Ovary (tissue), 9 donors: ENCODE results near the gene EIF2S1. TPM values are rescaled to one million over a fixed set of nuclear protein-coding genes. Genes with fewer than 3 reads are reported as not detected.

ENCODE experiments used
- DNase-seq, 5 donors: peaks; one replicate each; pipeline ENCODE4 v3.0.0-alpha.2; 2019 to 2020
- H3K27ac ChIP-seq, 2 donors: fragments of 200-600 bp; one replicate each; pipeline versions ENCODE4 v1.5.1 to v1.8.0; 2019 to 2022
- H3K27me3 ChIP-seq: fragments of 200-600 bp; one replicate; pipeline ENCODE4 v1.8.0; 2022
- H3K36me3 ChIP-seq: fragments of 200-600 bp; sonication (generic); one replicate; pipeline ENCODE4 v1.5.1; 2019
- H3K4me1 ChIP-seq: one replicate; pipeline ENCODE4 v1.8.1; 2013; ENCODE audit warnings: mild to moderate bottlenecking, moderate library complexity; ENCODE audit not compliant: insufficient read depth
- H3K4me3 ChIP-seq: fragments of 200-600 bp; sonication (generic); one replicate; pipeline ENCODE4 v1.5.1; 2017
- H3K9me3 ChIP-seq, 2 donors: fragments of 200-600 bp in 1 of 2; sonication (generic) in 1 of 2; one replicate each; pipeline versions ENCODE4 v1.5.1 to v1.8.1; 2013 to 2019; ENCODE audit warnings: mild to moderate bottlenecking in 1 of 2, moderate library complexity in 1 of 2
- EP300 ChIP-seq: sonication (generic); formaldehyde crosslinking; IDR thresholded peaks from one replicate; pipeline ENCODE4 v1.6.1; 2017; ENCODE audit warnings: antibody characterized with exemption
- POLR2A ChIP-seq: fragments of 450-650 bp; IDR thresholded peaks from one replicate; pipeline ENCODE4 v1.6.1; 2017; ENCODE audit warnings: antibody characterized with exemption, mild to moderate bottlenecking, moderate library complexity
- WGBS, 3 donors: extraction: QIAGEN DNeasy Blood & Tissue Kit in 1 of 3; methylation state at CpG; one replicate each; pipeline versions ENCODE4 v1.1.5 to v1.1.7; 2013 to 2017; 5-methylcytosine and 5-hydroxymethylcytosine counted together
- intact Hi-C, 4 donors: fragments of 100-400 bp; cut with DNase I; formaldehyde crosslinking; loops; one replicate each; pipeline versions ENCODE4 v1.11.0 to v1.15.1; 2022 to 2023
- polyA plus RNA-seq, 2 donors: library from polyadenylated mRNA; stranded (reverse); fragments of 200-250 nt in 1 of 2; fragments of 350-450 nt in 1 of 2; fragmentation: Illumina TruSeq in 1 of 2; extraction: RNeasy Lipid Tissue Mini Kit (QIAGEN cat#74804) in 1 of 2; gene quantifications; one replicate each; pipeline ENCODE4 v1.2.3, GENCODE V29; 2013 to 2014
- total RNA-seq, 7 donors: library from RNA; depleted of rRNA in 2 of 7; stranded (reverse); fragments of >200 nt in 2 of 7; fragmentation: NEBNext Ultra II Directional in 3 of 7; extraction: Animal tissue kit (Norgen Biotek cat#: 25700) in 3 of 7; gene quantifications; one replicate each; pipeline versions ENCODE4 v1.1.0 to v1.2.4, GENCODE V29; 2016 to 2023
- TF ChIP-seq, protein P1 (sequence below), 3 donors: fragments of 450-650 bp in 2 of 3; fragments of 200-600 bp in 1 of 3; IDR thresholded peaks; one replicate each; pipeline versions ENCODE4 v1.5.1 to v1.8.0; 2016 to 2022; ENCODE audit warnings: antibody characterized with exemption in 3 of 3, mild to moderate bottlenecking in 1 of 3
- donor health status: DM: no; HTN: no; CAD: no; lungs with moderate emphysema.
- donor health status: DM: no; HTN: no; CAD: no.
- donor health status: Bipolar disorder and iron deficiency.
- donor health status: DM: yes; HTN: yes; CAD: no.
- donor health status: DM: no; HTN: no; CAD: no.
- donor health status: DM: yes; HTN: yes; CAD: no.

The EIF2S1 gene
- total and polyA plus RNA-seq, 9 donors: 28.0 to 102 (median 49.1) TPM

DNA sequence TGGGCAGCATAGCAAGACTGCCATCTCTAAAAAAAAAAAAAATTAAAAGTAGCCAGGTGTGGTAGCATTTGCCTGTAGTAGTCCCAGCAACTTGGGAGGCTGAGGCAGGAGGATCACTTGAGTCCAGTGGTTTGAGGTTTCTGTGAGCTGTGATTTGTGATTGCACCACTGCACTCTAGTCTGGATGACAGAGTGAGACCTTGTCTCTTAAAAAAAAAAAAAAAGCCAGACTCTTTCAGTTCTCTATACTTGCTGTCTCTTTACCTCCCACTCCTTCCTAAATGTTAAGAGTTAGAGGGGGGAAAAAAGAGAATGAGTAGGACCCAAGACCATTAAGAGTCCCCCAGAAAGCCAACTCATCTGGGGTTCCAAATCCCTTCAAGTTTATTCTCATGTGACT lies 17.8 kb downstream of the EIF2S1 start:
- no peaks in the 10 kb centered on the region for H3K27me3 ChIP-seq
- TF ChIP-seq POLR2A (no peak), EP300 (no peak)
- TF ChIP-seq, protein P1, sequence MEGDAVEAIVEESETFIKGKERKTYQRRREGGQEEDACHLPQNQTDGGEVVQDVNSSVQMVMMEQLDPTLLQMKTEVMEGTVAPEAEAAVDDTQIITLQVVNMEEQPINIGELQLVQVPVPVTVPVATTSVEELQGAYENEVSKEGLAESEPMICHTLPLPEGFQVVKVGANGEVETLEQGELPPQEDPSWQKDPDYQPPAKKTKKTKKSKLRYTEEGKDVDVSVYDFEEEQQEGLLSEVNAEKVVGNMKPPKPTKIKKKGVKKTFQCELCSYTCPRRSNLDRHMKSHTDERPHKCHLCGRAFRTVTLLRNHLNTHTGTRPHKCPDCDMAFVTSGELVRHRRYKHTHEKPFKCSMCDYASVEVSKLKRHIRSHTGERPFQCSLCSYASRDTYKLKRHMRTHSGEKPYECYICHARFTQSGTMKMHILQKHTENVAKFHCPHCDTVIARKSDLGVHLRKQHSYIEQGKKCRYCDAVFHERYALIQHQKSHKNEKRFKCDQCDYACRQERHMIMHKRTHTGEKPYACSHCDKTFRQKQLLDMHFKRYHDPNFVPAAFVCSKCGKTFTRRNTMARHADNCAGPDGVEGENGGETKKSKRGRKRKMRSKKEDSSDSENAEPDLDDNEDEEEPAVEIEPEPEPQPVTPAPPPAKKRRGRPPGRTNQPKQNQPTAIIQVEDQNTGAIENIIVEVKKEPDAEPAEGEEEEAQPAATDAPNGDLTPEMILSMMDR (IDR thresholded peaks at IDR 0.05): no peak
- intact Hi-C loops: no loop called here
- no peak for DNase-seq
- H3K36me3 ChIP-seq: no peaks in the 10 kb centered on the region
- H3K27ac ChIP-seq: no peak overlapping the region
- H3K9me3 ChIP-seq: no peaks in the 10 kb centered on the region
- H3K4me3 ChIP-seq: no peak overlapping the region
- H3K4me1 ChIP-seq: no peaks in the 10 kb centered on the region

DNA sequence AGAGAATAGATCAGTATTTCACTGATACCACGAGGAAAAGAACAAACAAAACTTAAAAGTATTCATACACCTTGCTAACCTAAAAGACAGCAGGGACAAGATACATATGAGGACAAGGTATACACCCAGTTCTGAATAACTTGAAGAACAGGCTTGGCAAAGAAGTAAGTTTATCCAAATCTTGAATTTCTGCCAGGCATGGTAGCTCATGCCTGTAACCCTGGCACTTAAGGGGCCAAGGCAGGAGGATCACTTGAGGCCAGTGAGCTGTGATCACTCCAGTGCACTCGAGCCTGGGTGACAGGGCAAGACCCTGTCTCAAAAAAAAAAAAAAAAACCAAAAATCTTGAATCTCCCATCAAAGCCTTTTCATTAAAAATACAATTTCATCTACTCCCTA lies 25.0 kb downstream of the EIF2S1 start:
- no peaks in the 10 kb centered on the region for H3K9me3 ChIP-seq
- no peak for DNase-seq
- no peaks in the 10 kb centered on the region for H3K4me1 ChIP-seq
- H3K36me3 ChIP-seq: no peaks in the 10 kb centered on the region
- no peak overlapping the region for H3K27ac ChIP-seq
- intact Hi-C loops: no loop called here
- H3K4me3 ChIP-seq: no peak overlapping the region
- TF ChIP-seq, protein P1 (IDR thresholded peaks at IDR 0.05): no peak
- TF ChIP-seq POLR2A: no peak
- TF ChIP-seq EP300: no peak
- 73 to 83% (median 76%) methylated on average over 2 of the region's 2 CpGs for WGBS, 3 donors
- no peaks in the 10 kb centered on the region for H3K27me3 ChIP-seq

DNA sequence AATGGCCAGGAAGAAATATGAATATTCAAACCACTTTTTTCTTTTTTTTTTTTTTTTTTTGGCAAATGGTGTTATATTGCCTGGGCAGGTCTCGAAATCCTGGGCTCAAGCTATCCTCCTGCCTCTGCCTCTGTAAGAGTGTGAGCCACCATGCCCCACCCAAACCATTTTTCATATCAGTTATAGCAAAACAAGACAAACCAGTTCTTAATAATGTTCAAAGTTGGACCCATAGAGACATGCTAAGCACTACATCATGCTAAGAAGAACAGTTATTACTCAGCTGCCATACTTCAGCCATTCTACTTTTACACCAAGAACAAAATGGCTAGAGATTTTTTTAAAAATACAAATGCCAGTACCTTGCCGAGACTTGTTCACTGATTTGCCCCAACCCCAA lies 25.5 kb downstream of the EIF2S1 start:
- TF ChIP-seq EP300 (no peak), POLR2A (no peak)
- TF ChIP-seq, protein P1 (IDR thresholded peaks at IDR 0.05): no peak
- intact Hi-C loops: no loop called here
- H3K36me3 ChIP-seq: no peaks in the 10 kb centered on the region
- no peak overlapping the region for H3K4me3 ChIP-seq
- 84 to 94% (median 91%) methylated on average over 2 of the region's 2 CpGs for WGBS, 3 donors
- H3K27ac ChIP-seq: no peak overlapping the region
- no peak for DNase-seq
- no peaks in the 10 kb centered on the region for H3K27me3 ChIP-seq
- H3K9me3 ChIP-seq: no peaks in the 10 kb centered on the region
- no peaks in the 10 kb centered on the region for H3K4me1 ChIP-seq

DNA sequence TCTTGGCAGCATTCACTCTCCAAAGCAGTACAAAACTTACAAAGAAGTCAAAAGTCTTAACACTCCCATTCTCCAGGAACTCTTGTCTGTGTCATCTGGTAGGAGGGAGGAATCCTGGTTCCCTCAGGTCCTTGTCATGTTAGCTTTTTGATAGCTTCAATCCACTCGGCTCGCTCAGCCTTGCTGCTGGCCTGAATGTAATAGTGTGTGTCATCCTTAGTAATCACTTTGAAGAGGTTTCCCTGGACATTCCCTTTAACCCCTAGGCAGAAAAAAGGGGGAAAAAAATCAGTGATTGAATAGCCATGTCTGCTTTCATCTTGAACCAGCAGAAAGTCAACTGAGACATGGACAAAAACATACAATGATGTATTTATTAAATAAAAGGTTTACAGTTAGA lies 27.1 kb downstream of the EIF2S1 start:
- TF ChIP-seq, protein P1 (IDR thresholded peaks at IDR 0.05): no peak
- TF ChIP-seq EP300: no peak
- no peak for TF ChIP-seq POLR2A
- Histone ChIP-seq H3K4me3 (no peak overlapping the region), H3K27me3 (no peaks in the 10 kb centered on the region), H3K4me1 (no peaks in the 10 kb centered on the region), H3K9me3 (no peaks in the 10 kb centered on the region), H3K27ac (no peak overlapping the region), H3K36me3 (no peaks in the 10 kb centered on the region)
- intact Hi-C loops: no loop called here
- WGBS, 3 donors: 79 to 80% (median 79%) methylated on average over 2 of the region's 2 CpGs
- no peak for DNase-seq

DNA sequence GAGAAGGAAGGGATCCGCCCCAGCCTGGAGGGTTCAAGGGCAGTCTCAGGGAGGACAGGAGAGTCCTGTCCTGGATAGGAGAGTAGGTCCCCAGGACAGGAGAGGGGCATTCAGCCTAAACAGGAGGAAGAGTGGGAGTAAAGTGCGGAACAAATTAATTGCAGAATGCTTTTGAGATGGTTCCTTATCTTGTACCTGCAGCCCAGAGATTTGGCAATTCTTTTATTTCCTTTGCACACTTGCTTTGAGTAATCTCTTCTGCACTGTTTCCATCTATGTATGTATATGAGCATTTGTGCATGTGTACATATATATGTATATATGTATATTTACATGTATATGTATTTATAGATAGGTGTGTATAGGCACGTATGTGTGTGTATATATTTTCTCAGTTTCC lies 29.1 kb downstream of the EIF2S1 start:
- Histone ChIP-seq H3K36me3 (no peaks in the 10 kb centered on the region), H3K27me3 (no peaks in the 10 kb centered on the region), H3K4me1 (no peaks in the 10 kb centered on the region), H3K27ac (no peak overlapping the region), H3K9me3 (no peaks in the 10 kb centered on the region), H3K4me3 (no peak overlapping the region)
- DNase-seq: no peak
- no peak for TF ChIP-seq POLR2A
- no peak for TF ChIP-seq EP300
- TF ChIP-seq, protein P1 (IDR thresholded peaks at IDR 0.05): no peak
- intact Hi-C loops: no loop called here
- WGBS, 3 donors: 51 to 66% (median 56%) methylated on average over 3 of the region's 3 CpGs
